WTC11 (cell line): ENCODE results near the gene USP38. TPM values are rescaled to one million over a fixed set of nuclear protein-coding genes. Genes with fewer than 3 reads are reported as not detected.

Source experiments
- total RNA-seq: library from RNA; stranded (reverse); gene quantifications from 3 replicates; pipeline ENCODE4 v1.2.3, GENCODE V29; 2021

Gene USP38
- total RNA-seq, 1 experiment from 2014 or later = 10.3 TPM

Other genes starting within 250 kb of the USP38 start
- gene GAB1, start 152.0 kb downstream of the USP38 start, total RNA-seq = 17.4 to 19.7 TPM (median 18.7 TPM) in 3 replicates